Thyroid gland (tissue), 4 donors: ENCODE results near the gene ELP2. TPM values are rescaled to one million over a fixed set of nuclear protein-coding genes. Genes with fewer than 3 reads are reported as not detected.

ENCODE experiments used
- DNase-seq, 2 donors: peaks; one replicate each; pipeline ENCODE4 v3.0.0-alpha.2; 2019
- H3K27ac ChIP-seq, 3 donors: fragments of 200-600 bp; sonication (generic); 1 replicate in 2 of 3; 2 replicates in 1 of 3; pipeline ENCODE4 v1.5.1; 2016 to 2019; ENCODE audit warnings: mild to moderate bottlenecking in 1 of 3, moderate library complexity in 1 of 3
- H3K27me3 ChIP-seq: fragments of 200-600 bp; sonication (generic); one replicate; pipeline ENCODE4 v1.5.1; 2019
- H3K36me3 ChIP-seq, 2 donors: fragments of 200-600 bp; sonication (generic); one replicate each; pipeline ENCODE4 v1.5.1; 2016 to 2019
- H3K4me1 ChIP-seq, 2 donors: fragments of 200-600 bp; sonication (generic); one replicate each; pipeline ENCODE4 v1.5.1; 2017 to 2019
- H3K4me3 ChIP-seq, 3 donors: fragments of 200-600 bp; sonication (generic); replicated peaks in 1 of 3; 1 replicate in 2 of 3; 2 replicates in 1 of 3; pipeline ENCODE4 v1.5.1; 2016; ENCODE audit warnings: mild to moderate bottlenecking in 1 of 3
- H3K9me3 ChIP-seq: fragments of 200-600 bp; sonication (generic); one replicate; pipeline ENCODE4 v1.5.1; 2017
- CTCF ChIP-seq, 6 experiments: fragments of 200-600 bp in 3 of 6; fragments of 450-650 bp in 3 of 6; sonication (generic) in 3 of 6; IDR thresholded peaks; one replicate each; pipeline ENCODE4 v1.5.1; 2016 to 2019; ENCODE audit warnings: antibody characterized with exemption in 6 of 6, mild to moderate bottlenecking in 2 of 6, inconsistent platforms in 1 of 6, moderate library complexity in 1 of 6
- POLR2A ChIP-seq, 2 donors: fragments of 450-650 bp; IDR thresholded peaks; one replicate each; pipeline ENCODE4 v1.6.1; 2017; ENCODE audit warnings: antibody characterized with exemption in 2 of 2, mild to moderate bottlenecking in 2 of 2, moderate library complexity in 1 of 2
- WGBS, 2 donors: methylation state at CpG; one replicate each; pipeline ENCODE4 v1.1.5; 2017; 5-methylcytosine and 5-hydroxymethylcytosine counted together
- intact Hi-C: fragments of 100-400 bp; cut with DNase I; formaldehyde crosslinking; loops from one replicate; pipeline ENCODE4 v1.15.1; 2023
- total RNA-seq, 4 donors: library from RNA; depleted of rRNA; stranded (reverse); fragments of >200 nt; gene quantifications; one replicate each; pipeline ENCODE4 v1.2.3, GENCODE V29; 2016

The ELP2 gene
- total RNA-seq, 4 donors from 2014 or later, result 50.5 to 93.2 (median 61.4) TPM

- H3K27ac ChIP-seq, result no peak overlapping the region
- peaks cover 21 to 27% of the 10 kb centered on the region in 2 donors for H3K36me3 ChIP-seq
- H3K9me3 ChIP-seq, result no peaks in the 10 kb centered on the region
- H3K27me3 ChIP-seq, result no peaks in the 10 kb centered on the region
- intact Hi-C loops, result no loop called here
- TF ChIP-seq POLR2A (IDR thresholded peaks at IDR 0.05) (no peak), CTCF (IDR thresholded peaks at IDR 0.05) (no peak)
- 93 to 95% methylated on average over 1 of the region's 1 CpG for WGBS, 2 donors
- DNase-seq, result no peak
- H3K4me3 ChIP-seq, result no peak overlapping the region
- peaks cover 0 to 8% of the 10 kb centered on the region in 2 donors for H3K4me1 ChIP-seq
Measured at GRCh38 chr18:36175481-36175880, 45.8 kb downstream of the ELP2 start.

GRCh38 chr18:36176177-36176584 is 46.5 kb downstream of the ELP2 start:
- WGBS, 2 donors, result 100% methylated on average over 2 of the region's 2 CpGs
- no peak overlapping the region for H3K4me3 ChIP-seq
- H3K27me3 ChIP-seq, result no peaks in the 10 kb centered on the region
- intact Hi-C loops, result no loop called here
- H3K9me3 ChIP-seq, result no peaks in the 10 kb centered on the region
- TF ChIP-seq CTCF (IDR thresholded peaks at IDR 0.05), result no peak
- TF ChIP-seq POLR2A (IDR thresholded peaks at IDR 0.05), result no peak
- no peak overlapping the region for H3K27ac ChIP-seq
- peaks cover 17 to 21% of the 10 kb centered on the region in 2 donors for H3K36me3 ChIP-seq
- DNase-seq, result no peak
- H3K4me1 ChIP-seq, result peaks cover 0 to 8% of the 10 kb centered on the region in 2 donors

GRCh38 chr18:36176711-36177110 is 47.0 kb downstream of the ELP2 start:
- Histone ChIP-seq H3K9me3 (no peaks in the 10 kb centered on the region), H3K27ac (no peak overlapping the region), H3K4me3 (no peak overlapping the region), H3K36me3 (peaks cover 17 to 18% of the 10 kb centered on the region in 2 donors), H3K27me3 (no peaks in the 10 kb centered on the region), H3K4me1 (peaks cover 0 to 8% of the 10 kb centered on the region in 2 donors)
- intact Hi-C loops, result no loop called here
- TF ChIP-seq POLR2A (IDR thresholded peaks at IDR 0.05) (no peak), CTCF (IDR thresholded peaks at IDR 0.05) (no peak)
- WGBS, 2 donors, result 88 to 97% methylated on average over 9 of the region's 9 CpGs
- DNase-seq, result no peak

- no peaks in the 10 kb centered on the region for H3K9me3 ChIP-seq
- peaks cover 0 to 8% of the 10 kb centered on the region in 2 donors for H3K4me1 ChIP-seq
- no peak for DNase-seq
- no peak overlapping the region for H3K27ac ChIP-seq
- peaks cover 10 to 17% of the 10 kb centered on the region in 2 donors for H3K36me3 ChIP-seq
- intact Hi-C loops, result no loop called here
- H3K4me3 ChIP-seq, result no peak overlapping the region
- WGBS, 2 donors, result 83 to 88% methylated on average over 3 of the region's 3 CpGs
- H3K27me3 ChIP-seq, result no peaks in the 10 kb centered on the region
- TF ChIP-seq POLR2A (IDR thresholded peaks at IDR 0.05), result no peak
- no peak for TF ChIP-seq CTCF (IDR thresholded peaks at IDR 0.05)
Measured at GRCh38 chr18:36177913-36178312, 48.2 kb downstream of the ELP2 start.

GRCh38 chr18:36179562-36180355 is 50.1 kb downstream of the ELP2 start:
- no peaks in the 10 kb centered on the region for H3K27me3 ChIP-seq
- peak; percentile 79 to 85 for DNase-seq
- no peak overlapping the region for H3K27ac ChIP-seq
- TF ChIP-seq CTCF (IDR thresholded peaks at IDR 0.05) (no peak), POLR2A (IDR thresholded peaks at IDR 0.05) (no peak)
- no peak overlapping the region for H3K4me3 ChIP-seq
- H3K4me1 ChIP-seq, result peaks cover 0 to 8% of the 10 kb centered on the region in 2 donors
- intact Hi-C loops, result no loop called here
- H3K9me3 ChIP-seq, result no peaks in the 10 kb centered on the region
- WGBS, 2 donors, result 23 to 26% methylated on average over 7 of the region's 7 CpGs
- peaks cover 10 to 14% of the 10 kb centered on the region in 2 donors for H3K36me3 ChIP-seq
